Endothelial cell of hepatic sinusoid (primary cell): ENCODE measurements around the gene GXYLT1.
"Not testable (repeated sequence)": the region's sequence is repeated elsewhere in the genome, so short reads cannot be mapped to it uniquely, and the experiment has no call there.

Experiments used
- in situ Hi-C: cut with HindIII; loops from 2 replicates; pipeline ENCODE4 v1.10.0; 2017; ENCODE audit warnings: low sequenced_read_pairs

GXYLT1 gene, protein sequence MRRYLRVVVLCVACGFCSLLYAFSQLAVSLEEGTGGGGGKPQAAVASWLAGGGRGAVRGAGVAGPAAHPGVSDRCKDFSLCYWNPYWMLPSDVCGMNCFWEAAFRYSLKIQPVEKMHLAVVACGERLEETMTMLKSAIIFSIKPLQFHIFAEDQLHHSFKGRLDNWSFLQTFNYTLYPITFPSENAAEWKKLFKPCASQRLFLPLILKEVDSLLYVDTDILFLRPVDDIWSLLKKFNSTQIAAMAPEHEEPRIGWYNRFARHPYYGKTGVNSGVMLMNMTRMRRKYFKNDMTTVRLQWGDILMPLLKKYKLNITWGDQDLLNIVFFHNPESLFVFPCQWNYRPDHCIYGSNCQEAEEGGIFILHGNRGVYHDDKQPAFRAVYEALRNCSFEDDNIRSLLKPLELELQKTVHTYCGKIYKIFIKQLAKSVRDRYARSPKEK

DNA sequence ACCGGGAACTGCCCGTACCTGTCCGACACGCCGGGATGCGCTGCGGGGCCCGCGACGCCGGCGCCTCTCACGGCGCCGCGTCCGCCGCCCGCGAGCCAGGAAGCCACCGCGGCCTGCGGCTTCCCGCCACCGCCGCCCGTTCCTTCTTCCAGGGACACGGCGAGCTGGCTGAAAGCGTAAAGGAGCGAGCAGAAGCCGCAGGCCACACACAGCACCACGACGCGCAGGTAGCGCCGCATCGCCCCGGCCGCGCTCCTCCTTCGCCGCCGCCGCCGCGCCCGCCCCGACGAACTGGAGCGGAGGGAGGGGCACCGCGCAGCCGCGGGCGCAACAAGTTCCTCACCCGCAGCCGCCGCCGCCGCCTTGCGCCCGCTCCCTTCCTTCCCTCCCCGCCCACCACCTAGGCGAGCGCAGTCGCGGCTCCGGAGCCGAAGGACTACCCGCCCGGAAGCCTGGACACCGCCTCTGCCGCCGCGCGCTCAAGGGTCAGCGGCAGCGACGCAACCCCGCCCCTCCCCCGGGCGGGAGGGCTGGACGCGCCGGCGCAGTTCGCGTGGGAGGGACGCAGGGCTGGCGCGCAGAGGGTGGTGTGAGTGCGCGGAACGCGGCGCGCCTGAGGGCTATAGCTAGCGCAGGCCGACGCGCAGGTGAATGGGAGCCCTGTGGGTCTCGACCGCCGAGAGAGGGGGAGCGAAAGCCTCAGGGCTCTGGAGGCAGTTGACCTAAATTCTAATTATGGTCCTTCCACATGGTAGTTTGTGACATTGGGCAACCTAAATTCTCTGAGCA, at the start of gene GXYLT1:
Gene GXYLT1 (minus strand): TSS at position 467 of the 789 bp plus-strand sequence. CDS start 228 bp downstream, at position 239.
- in situ Hi-C loops = no loop called here

DNA sequence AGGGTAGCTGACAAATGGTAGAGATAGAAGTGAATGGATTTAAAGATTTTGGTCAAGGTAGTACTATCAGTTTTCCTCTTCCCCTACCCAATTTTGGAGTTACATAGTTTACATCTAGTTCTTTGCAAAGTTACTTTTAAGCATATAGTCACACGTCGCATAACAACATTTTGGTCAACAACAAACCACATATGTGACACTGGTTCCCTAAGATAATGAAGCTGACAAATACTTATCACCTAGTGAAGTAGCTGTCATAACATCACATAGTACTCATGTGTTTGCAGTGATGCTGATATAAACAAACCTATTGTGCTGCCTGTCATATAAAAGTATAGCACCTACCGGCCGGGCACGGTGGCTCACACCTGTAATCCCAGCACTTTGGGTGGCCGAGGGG, 48.0 kb upstream of the GXYLT1 start:
- in situ Hi-C loops = no loop called here

DNA sequence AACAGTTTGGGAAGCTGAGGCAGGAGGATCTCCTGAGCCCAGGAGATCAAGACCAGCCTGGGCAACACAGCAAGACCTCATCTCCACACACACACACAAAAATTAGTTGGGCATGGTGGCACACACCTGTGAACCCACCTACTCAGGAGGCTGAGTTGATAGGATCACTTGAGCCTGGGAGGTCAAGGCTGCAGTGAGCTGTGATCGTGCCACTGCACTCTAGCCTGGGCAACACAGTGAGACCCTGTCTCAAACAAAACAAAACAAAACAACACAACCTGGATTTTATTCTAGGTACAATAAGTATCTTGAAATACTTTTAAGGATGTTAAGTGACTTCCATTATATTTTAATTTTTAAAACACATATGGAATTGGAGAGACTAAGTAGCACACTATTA, 47.6 kb upstream of the GXYLT1 start:
- in situ Hi-C loops = no loop called here

DNA sequence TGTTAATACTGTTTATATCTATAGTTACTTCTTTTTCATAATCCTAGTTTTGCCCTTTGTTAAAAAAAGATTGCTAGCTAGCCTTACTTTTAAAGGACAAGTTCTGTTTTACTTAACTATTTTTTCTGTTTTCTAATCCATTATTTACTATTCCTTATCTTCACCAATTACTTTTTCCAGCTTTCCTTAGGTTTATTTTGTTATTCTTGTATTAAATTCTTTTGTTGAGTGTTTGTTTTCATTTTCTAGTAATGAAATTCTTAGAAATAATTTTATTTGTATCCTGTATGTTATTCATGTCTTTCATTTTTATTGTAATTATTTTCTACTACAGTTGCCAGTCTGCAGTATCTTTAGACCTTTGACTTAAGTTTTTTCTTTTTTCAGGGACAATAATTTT, 45.7 kb upstream of the GXYLT1 start:
- in situ Hi-C loops = no loop called here

DNA sequence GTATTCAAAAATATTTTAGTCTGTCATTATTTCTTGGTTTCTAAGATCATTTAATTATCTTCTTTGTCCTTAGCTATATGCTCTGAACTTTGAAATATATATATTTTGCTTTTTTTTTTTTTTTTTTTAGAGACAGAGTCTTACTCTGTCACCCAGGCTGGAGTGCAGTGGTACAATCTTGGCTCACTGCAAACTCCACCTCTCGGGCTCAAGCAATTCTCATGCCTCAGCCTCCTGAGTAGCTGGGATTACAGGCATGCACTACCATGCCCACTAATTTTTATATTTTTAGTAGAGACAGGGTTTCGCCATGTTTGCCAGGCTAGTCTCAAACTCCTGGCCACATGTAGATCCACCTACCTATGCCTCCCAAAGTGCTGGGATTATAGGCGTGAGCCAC, 43.6 kb upstream of the GXYLT1 start:
- in situ Hi-C loops = not testable (repeated sequence)

DNA sequence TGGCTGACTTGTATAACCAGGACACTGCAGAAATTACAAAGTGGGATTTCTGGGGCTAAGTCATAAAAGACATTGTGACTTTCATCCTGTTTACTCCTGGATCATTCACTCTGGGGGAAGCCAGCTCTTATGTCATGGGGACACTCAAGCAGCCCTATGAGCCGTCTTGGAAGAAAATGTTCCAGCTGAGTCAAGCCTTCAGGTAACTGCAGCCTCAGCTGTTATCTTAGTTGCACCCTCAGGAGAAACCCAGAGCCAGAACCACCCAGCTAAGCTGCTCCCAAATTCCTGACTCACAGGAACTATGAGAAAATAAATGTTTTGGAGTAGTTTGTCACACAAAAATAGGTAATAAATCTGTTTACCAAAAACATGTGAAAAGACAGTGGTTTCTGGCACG, 43.1 kb upstream of the GXYLT1 start:
- in situ Hi-C loops = no loop called here

DNA sequence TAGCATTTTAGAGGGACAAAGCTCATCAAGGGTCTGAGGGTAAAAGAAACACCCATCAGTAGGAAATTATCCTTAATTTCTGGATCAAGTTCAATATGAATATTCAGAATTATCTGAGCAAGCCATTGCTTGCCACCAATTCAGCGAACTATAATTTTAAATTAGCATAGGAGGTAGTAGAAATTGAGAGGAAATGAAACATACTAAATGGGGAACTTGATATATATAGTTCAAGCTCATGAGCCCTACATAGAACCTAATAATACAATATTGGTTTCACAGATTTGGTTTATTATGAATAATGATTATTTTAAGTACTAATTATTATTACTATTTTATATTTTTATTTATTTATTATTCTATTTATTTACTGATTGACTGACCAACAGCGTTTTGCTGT, 42.1 kb upstream of the GXYLT1 start:
- in situ Hi-C loops = no loop called here

DNA sequence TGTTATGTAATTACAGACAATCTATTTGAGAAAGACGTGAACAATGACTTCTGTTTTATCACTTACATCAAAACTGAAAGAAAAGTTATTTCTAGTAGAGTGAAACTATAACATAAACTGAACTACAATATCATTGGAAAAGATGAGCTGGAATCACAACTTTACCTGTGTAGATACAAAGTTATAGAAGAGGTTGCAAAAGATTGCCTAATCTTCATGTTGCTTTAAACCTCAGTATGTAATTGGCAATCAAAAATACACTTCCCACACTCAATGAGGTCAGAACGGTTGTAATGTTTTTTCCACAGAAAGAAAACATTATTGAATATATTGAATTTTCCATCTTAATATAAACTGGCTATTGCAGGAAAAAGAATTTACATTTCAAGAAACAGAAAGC, 37.7 kb upstream of the GXYLT1 start:
- in situ Hi-C loops = no loop called here

DNA sequence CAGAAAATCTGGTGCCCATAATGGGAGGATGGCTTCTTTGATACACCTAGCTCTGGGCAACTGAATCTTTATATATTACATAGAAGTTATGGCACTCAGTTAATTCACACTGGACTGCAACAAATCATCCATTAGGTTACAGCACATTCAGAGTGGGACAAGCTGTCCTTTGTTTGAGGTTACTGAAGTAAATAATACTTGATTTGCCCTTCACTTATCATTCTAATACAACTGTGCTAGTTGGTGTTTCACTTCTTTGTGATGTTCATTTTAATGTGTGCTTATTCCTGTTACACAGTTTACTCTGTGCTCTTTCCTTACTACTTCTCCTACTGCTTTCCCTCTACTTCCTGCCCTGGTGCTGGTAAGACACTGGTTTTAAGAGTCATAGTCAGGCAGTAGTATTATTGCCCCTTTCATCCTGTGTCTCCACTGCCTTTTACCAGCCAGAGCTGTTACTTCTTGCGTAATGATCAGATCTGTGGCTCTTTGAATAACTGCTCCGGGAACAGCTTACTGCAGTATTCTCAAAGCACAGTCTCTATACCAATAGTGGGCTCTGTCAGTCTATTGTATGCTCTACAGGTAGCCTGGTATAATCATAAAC, 36.4 kb upstream of the GXYLT1 start:
- in situ Hi-C loops = no loop called here

DNA sequence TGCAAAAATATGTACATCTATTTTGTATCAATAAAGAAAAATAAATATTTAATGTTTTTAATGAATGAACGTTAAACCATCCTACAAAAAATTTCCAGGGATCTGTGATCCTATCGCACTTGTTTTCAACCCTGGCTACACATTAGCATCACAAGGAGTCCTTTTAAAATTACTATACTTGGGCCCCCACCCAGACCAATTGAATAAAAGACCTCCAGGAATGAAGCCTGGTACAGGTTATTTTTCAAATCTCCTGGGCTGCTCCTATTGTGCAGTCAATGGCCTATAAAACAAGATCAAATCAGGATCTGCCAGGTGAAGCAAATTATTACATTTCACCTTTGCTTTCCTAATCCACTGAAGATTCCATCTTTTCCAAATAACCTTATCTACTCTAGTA, 33.4 kb upstream of the GXYLT1 start:
- in situ Hi-C loops = no loop called here

DNA sequence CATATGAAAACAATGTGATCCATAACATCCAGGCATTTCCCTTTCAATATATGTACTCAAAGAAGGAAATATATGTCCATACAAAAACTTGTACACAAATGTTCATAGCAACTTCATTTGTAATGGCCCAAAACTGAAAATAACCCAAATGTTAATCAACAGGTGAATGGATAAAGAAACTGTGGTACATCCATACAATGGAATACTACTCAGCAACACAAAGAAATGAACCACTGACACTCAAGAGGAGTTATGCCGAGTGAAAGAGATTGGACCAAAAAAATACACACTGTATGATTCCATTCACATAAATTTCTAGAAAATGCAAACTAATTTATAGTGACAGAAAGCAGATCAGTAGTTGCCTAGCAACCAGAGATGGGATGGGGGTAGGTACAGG, 30.3 kb upstream of the GXYLT1 start:
- in situ Hi-C loops = no loop called here

DNA sequence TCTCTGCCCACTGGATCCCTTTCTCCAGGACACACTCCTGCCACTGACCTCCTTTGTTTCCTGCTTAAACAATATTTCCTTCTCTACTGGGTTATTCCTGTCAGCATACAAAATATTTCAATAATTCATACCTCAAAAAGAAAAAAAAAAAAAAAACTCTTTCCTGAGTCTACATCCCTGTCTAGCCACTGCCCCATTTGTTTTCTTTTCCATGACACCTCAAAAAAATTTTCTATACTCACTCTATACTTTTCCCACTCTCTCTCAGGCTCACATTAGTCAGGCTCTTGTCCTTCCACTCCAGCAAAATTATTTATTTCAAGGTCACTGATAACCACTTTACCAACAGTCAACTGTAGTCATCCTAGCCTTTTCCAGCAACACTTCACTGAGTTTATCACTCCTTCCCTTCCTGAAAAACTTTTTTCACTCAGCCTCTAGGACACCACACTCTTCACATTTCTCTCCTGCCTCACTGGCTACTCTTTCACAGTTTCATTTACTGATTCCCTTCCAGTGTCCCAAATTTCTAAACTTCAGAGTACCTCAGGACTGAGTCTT, 29.4 kb upstream of the GXYLT1 start:
- in situ Hi-C loops = no loop called here

DNA sequence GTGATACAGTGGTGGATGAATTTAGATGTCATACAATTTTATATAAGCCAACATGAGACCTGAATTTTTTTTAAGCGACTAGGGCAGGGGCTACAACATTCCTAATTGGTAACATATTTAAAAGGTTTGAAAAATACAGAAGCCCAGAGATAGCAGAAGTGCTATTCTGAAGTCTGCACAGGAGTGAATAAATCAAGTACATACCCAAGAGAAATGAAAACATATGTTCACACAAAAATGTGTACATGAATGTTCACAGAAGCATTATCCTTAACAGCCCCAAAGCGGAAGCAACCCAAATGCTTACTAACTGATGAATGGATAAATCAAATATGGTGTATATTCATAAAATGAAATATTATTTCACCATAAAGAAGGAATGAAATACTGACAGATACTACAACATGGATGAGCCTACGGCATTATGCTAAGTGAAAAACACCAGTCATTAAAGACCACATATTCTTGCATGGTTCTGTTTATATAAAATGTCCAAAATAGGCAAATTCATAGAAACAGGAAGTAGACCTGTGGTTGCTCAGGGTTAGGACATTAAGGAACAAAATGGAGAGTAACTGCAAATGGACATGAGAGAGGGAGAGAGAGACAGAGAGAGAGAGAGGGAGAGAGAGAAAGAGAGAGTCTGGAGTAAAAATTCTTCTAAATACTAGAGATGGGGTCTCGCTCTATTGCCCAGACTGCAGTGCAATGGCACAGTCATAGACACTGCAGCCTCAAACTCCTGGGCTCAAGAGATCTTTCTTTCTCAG, 28.0 kb upstream of the GXYLT1 start:
- in situ Hi-C loops = no loop called here

DNA sequence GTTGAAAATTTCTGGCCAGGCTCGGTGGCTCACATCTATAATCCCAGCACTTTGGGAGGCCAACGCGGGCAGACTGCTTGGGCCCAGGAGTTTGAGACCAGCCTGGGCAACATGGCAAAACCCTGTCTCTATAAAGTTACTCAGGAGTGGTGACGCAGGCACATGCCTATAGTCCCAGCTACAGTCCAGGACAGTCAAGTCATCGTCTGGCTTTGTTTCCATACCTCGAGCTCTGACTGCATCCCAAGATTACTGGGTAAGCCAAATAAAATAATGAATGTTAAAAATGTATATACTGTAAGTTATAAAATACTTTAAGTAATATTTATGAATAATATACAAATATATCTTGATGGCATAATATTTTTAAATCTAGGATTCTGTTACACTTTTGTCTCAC, 23.0 kb upstream of the GXYLT1 start:
- in situ Hi-C loops = no loop called here

DNA sequence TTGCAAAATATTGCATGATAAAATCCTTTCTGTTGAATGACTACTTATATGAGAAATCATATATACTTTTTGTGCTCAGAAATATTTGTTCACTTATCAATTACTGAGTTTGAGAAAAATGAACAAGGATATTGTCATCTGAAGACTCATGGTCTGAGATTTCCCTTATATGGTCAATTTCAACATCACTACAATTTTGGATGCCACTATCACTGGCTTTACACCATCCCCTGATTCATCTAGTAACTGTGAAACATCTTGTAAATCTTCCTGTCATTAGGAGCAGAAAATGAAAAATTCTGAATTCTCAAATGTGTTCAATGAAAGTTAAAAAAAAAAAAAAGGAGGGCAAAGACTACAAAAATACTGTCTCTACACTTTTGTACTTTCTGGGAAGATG, 21.8 kb upstream of the GXYLT1 start:
- in situ Hi-C loops = no loop called here

DNA sequence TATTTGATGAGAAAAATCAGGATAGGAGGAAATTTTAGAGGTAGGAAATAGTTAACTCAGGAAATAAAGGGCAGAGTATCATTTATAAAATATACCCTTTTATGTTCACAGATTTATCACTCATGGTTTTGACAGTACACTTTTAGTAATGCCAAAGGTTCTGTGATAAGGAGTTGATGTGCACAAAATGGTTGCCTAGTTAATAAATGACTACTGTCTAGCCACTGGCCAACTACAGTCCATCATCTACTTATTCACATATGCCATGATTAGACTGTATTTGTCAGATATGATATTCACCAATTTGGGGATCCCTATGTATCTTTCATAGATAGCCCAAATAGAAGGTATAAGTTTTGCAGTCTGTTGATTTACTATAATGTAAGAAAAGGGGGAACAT, 19.2 kb upstream of the GXYLT1 start:
- in situ Hi-C loops = no loop called here

DNA sequence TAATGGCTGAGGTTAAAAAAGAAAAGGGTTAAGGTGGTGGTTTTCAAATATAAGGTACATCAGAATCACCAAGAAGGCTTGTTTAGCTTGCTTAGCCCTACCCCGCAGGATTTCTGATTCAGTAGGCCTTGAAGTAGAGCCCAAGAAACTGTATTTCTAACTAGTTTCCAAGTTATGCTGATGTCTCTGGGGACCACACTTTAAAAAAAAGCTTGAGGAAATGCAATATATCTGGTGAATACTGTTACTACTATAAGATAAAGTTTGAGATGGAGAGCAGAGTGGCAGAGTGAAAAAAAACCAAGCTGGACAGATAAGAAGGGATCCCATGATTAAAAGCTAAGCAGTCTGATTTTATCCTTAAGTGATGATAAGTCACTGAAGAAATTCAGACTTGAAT, 18.3 kb upstream of the GXYLT1 start:
- in situ Hi-C loops = no loop called here

DNA sequence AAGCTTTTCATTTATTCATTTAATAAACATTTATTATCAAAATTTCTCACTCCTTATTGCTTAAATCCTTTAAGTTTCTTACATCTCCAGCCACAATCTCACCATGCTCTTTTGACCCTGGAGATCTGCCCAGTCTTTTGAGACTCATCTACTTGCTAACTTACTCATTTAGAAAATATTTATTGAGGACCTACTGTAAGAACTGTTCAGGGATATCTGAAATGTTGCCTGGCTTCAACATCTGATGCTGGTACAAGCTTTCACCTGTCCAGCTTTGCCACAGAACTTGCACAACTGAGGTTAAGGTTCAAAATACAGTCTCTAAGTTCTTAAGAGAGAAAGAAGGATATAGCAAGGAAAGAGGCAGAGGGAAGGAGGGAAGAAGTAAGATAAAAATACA, 17.5 kb upstream of the GXYLT1 start:
- in situ Hi-C loops = no loop called here

DNA sequence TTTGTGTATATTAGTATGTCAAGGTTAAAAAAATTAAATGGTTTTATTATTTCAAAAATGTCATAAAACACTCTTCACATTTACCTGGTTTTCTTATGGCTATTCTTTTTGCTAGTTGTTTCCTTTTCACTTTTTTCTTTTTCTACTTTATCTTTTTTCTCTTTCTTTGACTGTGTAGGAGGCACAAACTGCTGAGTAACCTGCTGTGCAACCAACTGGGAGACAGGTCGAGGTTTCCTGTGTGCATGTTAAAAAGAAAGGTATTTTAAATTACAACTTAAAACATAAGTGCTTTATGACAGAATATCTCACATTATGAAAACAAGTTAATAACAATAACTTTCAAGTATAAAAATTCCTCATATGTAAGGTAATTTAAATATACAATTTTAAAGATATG, 16.9 kb upstream of the GXYLT1 start:
- in situ Hi-C loops = no loop called here

DNA sequence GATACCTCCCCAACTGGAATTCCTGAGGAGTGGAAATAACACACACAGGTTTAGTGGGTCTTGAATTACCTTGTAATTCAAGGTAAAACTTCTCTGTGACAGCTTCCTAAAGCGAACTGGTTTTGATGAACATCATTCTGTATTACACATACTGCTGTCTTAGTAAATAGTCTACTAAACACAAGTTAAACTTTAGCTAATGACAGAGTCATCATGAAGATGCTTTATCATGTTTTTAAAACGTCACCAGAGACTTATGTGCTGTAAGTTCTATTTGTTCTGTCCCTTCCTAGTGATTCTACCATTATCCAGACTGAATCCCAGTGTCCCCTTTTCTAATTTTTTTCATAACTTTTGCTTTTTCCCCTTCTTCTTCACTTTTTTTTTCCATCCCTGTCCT, 11.6 kb upstream of the GXYLT1 start:
- in situ Hi-C loops = no loop called here
